GM19238 (cell line): ENCODE results near the gene CUBN.

Source experiments
- DNase-seq: peaks from one replicate; pipeline ENCODE4 v3.0.0; 2011; ENCODE audit warnings: low spot score; ENCODE audit not compliant: insufficient read length

Gene CUBN

DNA sequence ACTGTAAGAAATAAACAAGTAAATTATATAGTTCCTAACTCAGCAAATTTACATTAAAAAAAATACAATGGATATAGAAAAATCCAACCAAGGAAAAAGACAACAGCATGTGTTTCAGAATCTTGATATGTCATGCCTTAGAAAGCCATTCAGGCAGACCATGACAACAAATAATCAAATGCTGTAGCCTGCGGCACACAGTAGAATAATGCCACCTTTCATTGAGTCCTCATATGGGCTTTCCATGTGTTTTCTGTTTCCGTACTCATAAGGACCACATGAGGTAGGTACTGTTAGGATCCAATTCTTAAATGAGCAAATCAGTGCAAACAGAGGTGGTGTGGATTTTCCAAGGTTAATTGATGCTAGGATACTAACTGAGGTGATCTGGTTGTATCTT, 138.6 kb downstream of the CUBN start:
- no peak for DNase-seq

DNA sequence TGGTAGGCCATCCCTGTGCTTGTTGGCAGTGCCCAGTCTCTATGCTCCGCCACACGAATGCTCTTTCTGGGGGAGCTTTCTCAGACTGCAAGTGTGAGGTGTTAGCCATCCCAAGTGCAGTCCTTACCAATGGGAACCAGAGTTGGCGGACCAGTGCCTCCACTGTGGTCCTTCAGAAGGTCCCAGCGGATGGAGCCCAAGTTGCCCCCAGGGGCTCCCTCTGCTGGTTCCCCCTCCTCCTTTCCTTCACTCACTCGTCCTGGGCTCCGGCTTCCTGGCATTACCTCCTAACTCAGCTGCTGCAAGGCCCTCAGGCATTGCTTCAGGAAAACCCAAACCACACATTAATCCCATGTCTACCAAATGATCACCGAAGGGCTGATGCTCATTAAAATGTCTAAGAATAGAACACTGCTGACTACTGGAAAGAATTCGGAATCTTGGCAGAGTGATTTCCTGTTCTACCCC, 139.8 kb downstream of the CUBN start:
- no peak for DNase-seq

DNA sequence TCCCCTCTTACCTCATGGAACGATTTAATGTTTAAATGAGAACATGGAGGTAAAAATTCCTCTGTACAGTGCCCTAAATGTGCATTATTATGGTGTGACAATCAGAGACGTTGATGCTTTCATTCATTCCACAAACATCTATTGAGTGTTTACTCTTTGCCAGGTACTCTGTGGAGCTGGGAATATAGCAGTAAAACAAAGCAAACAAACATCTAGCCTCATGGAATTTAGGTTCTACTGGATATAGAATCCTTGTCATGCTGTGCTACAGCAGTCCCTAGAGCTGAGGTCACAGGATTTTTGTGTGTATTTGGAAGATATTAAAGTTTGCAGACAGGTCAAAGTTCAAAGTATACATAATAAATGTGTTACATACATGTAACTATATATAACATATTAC, 140.7 kb downstream of the CUBN start:
- DNase-seq, result no peak

DNA sequence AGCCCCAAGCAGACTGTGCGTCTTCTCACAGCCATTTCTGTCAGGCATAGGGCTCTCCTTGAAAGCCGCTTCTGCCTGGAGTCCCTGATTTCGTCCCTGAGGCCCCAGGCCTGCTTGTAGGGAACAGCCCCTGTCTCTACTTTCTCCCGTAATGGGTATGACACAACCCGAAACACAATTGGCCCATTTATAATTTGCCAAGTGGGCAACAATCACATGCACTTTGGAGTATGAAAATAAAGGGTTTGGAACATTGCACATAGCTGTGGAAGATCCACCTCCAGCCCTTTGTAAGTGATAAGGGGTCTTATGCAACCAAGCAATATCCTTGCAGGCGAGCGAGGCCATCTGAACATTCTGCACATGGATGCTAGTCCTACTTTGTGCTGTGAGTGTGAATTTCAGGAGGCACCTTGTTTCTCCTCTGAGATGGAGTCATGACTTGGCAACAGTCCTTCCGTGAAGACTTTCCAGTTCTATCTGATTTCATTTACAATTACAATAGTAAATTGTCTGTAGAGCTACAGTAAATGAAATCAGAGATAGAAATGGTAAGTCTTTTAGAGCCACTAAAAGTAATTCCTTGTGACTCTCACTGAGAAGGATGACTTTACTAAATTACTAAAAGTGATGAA, 141.5 kb downstream of the CUBN start:
- DNase-seq, result no peak

DNA sequence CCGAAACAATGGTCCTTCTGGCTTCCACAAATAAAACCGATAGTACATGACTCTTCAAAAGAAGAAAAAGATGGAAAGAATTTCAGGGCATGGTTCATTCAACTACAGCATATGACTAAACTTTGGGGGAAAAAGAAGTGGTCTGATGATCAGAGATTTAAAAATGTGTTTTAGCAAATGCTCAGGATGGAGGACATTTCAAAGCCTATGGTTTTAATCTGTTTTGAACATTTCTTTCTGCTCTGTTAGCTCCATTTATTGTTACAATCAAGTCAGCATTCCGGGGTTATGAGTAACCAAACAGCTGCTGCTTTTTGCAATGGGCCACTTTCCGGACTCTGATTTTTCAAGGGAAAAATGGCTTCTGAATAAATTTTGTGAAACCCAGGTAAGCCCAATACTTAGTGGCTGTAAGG, 142.4 kb downstream of the CUBN start:
- DNase-seq, result no peak

DNA sequence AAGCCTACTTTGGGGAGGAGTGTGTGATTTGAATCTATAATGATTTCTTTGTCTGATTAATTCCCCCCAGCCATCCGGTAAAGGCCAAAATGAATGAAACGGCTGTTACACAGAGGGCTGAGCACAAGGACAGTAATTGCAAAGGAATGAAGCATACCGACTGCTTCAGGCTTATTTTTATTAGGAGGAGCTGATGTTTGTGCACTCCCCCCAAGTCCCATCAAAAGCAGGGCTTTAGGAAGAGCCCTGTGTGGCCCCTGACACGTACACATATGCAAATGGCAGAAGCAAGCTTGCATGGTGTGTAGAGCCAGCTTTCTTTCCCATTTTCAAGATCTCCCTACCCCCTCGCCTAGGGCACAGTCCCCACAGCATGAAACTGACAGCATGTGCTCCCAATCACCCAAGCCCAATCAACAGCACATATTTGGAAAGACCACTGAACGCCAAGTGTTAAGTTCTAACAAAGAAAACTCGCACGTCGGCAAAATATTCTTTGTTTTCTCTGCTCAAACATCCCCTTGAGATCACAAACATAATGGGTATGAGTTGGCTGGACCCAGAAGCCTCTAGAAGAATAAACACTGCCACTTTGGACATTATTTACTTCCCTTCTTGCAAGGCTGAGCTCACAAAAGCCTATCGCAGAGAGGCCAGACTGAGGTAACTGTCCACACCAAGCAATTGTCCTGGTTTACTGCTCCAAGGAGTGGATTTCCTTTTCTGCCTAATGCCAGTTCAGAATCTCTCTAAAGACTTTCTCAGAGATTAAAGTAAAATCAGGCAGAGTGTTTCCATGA, 143.0 kb downstream of the CUBN start:
- no peak for DNase-seq

DNA sequence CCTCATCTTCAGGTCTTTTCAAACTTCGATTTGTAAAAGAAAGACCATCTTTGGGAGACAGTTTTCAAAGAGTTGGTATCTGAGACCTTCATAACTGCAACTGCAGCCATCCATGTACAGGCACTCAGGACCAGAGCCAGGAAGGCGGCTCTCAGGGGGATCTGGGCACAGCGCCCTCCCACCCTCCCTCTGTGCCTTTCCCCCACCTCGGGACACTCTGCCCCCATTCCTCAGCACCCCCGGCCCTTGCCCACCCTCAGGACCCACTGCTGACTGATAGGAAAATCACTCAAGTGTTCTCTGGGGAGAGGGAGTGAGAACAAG, 143.6 kb downstream of the CUBN start:
- DNase-seq, result no peak

DNA sequence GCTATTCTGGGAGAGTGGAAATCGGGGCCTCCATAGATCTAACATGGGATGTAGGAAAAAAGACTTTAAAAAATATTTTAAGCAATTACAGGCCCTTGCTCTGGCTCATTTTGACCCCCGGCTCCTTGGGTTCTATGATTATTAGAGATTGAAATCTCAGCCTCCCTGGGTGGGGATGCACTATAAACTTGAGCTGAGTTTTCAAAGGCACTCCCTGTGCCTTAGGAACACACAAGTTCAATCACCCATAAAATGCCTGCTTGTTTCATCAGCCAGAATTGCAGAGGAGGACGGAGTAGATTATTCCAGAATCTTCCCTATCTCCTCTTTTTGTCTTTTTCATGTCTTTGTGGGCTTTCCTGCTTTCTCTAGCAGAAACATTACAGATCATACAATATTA, 145.4 kb downstream of the CUBN start:
- DNase-seq, result no peak

DNA sequence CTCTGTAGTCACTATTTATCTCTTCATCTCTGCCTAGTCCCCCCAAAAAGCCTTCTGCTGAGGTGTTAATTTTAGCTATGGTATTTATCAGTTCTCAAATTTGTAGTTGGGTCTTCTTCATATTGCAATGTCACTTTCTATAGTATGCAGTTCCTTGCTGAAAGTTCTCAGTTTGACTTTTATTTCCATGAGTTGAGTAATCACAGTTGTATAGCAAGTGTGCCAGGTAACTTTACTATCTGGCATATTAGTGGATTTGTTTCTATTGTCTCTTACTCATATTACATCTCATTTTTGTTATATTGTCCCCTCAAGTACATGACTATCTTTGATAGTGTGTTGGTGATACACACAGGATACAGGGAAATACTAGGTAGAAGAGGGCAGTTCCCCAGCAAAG, 152.8 kb downstream of the CUBN start:
- no peak for DNase-seq

DNA sequence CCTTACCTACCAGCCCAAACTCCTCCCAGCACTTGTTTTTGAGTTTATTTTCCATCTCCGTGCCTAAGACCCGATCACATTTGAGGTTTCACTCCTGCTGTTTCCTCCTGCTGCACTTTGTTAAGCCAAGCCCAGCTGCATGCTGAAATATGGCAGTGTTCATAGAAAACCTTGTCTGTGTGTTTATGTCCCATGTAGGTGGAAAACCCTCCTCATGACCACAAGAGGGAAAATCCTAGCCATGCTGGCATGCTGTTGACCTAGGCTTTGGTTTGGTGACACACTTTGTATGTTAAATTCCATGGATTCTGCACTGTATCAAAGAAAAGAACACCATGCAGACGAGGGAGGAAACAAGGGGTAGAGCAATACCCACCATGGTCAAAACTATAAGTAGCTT, 154.4 kb downstream of the CUBN start:
- DNase-seq, result no peak

DNA sequence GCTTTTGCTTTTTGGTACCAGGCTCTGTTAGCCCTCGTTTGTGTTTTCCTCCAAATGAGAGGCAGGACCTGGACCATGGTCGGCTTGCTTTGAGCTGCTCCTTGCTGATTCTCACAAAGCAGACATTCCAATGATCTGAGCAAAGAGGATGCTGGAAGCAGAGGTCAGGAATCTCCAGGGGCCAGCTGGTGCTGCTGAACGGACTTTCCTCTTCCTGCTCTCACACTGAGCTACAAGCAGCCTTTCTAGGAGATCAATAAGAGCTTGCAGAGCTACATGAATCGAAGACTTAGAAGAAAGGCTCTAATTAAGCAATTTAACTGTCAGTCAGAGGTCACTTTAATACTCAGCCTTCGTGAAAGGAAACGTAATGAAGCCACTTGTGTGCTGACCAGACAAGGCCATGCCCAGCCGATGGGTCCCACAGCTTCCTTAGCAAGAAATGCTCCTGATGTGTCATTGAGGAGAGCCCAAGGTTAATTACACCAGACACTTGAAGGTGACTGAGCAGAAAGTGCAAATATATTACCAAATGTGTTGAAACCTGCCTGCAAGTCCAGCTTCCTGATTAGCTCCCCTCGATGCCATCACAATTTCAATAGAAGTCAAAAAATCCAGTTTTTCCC, 161.1 kb downstream of the CUBN start:
- DNase-seq, result no peak

DNA sequence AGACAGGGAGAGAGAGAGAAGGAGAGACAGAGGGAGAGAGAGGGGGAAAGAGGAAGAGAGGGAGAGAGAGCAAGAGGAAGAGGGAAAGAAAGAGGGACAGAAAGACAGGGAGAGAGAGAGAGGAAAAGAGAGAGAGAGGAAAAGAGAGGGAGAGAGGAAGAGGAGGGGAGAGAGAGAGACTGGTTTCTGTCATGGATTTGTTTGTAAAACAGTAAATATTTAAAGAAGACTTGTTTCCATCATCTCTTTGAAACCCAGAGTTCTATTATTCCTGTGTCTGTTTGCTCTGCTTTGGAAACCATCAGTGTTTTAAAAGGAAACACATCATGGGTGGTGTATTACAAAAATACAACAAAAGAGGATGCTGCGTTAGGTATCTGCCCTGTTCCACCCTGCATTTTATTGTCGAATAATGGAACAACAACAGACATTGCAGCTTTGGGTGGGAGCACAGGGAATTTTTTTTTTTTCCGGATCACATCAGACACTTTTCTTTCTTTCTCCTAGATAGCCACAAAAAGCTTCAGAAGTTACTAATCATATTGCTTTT, 161.7 kb downstream of the CUBN start:
- no peak for DNase-seq

DNA sequence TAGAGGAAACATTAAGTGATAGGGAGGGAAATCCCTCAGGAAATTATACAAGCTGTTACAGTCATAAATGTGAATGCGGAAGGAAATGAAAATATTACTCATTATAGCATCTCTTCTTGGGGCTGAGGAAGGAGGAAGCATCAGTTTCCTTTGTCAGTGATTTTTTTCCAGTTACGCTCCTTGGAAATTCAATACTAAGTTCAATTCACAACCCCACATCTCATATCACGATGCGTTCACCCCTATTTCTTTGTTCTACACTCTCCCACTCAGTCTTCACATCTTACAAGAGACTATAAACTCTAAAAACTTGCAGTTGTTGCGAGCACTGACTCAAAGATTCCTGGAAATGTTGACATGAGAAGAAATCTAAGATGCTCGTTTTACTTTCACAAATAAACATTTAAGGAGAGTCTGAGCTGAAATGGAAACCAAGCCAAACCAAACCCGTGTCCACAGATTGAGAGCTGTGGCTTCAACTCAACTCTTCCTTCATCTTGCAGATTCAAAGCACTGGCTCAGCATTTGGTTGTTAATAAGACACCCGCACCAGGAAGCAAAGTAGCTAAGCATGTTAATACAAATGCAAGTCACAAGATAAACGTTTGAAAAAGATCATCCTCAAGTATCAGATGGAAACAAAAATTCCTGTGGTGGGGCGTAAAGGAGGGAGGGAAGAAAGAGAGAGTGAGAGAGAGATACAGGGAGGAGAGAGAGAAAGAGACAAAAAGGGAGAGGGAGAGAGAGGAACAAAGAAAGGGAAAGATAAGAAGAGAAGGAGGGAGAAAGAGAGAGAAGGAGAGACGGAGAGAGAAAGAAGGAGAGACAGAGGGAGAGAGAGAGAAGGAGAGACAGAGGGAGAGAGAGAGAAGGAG, 162.4 kb downstream of the CUBN start:
- no peak for DNase-seq

DNA sequence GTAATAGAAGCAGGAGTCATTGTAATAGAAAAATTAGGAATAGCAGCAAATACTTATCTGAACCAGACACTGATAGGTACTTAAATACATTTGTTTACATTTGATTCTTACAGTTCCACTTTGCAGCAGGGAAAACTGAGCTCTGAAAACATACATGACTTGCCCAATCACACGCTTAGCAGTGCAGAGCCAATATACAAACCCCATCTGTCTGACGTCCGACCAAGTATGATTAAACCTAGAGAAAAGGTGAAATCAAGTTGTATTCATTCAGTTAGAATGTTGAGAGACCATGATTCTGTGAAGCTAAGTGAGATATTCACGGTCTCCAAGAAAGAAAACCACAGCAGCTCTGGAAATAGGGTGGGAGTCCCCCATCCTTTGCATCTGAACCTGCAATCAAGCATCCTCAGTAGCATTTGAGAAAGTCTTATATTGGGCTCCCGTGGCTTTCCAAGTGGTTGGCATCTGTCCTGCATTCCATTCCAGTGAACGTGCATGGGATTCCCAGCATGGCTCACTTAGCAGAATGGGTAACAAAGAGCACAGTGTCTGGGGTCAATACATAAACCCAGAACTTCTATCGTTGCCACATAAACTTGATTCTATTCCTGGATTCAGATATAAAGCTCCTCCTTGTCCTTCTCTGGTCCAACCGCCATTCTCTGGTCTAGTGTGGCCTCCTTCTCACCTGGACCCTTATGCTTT, 163.7 kb downstream of the CUBN start:
- no peak for DNase-seq

DNA sequence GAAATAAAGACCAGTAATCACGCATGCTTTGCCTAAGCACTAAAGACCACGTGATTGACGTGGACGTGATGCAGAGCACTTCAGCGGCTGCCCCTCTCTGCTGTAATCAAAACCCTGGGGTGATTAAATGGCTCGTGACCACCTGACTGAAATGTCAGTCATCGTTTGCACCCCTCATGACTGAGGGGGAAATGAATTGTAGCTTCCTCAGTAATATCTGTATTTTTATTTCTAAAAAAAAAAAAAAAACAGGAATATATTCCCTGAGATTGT, 164.3 kb downstream of the CUBN start:
- DNase-seq, result no peak

DNA sequence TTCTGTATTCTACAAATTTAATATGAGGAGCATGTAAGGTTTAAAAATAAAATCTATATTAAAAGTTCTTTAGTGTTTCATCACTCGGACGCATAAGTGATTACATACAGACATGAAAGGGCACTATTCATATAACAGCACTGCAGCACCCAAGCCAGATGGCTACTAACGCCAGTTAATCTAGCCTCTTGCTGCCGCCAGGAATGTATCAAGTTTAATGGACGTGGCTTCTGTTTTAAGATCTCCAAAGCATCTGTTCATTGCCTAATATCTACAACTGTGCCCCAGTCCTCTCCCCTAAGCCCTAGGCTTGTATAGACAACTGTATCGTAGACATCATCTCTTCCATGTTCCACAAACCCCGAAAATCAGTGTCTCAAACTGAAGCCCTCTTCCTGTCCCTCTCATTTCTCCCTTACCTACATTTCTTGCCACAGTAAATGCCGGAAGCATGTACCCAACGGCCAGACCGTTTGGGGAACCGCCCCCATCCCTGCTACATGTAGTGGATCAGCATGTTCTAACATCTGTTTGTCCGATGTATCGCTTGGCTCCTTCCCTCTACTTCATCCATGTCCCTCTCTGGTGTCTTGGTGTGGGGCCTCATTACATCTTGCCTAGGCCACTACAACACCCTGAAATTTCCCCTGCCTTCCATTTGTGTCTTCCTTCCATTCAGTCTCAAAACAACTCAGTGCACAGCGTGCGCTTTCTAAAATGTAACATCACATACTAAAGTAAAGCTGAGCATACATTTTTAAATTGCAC, 164.9 kb downstream of the CUBN start:
- no peak for DNase-seq

DNA sequence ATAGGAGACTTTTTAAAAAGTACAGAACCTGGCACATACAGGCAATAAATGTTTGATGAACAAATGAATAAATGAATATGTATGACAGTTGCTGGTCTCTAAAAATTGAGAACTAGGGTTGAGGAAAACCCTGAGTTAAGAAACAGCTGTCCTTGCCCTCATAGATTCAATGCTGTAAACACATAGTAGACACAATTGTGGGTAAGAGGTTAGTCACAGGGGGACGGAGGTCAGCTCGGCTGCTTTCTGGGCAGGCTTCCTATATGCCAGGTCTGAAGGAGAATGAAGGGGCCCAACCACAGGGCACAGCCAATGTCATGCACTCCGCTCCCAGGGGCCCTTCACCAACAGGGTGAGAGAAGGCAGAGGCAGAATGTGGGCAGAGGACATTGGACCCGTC, 169.1 kb downstream of the CUBN start:
- no peak for DNase-seq

DNA sequence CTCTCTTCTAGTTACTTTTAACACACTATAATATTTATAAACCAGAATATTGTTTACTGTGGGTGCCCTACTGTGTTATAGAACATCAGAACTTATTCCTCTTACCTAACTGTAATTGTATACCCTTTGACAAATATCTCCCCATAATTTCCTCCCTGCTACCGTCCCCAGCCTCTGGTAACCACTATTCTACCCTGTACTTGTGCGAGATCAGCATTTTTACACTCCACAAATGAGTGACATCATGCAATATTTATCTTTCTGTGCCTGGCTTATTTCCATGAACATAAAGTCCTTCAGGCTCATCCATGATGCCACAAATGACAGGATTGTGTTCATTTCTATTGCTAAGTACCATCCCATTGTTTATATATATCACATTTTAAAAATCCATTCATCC, 172.6 kb downstream of the CUBN start:
- DNase-seq, result no peak

DNA sequence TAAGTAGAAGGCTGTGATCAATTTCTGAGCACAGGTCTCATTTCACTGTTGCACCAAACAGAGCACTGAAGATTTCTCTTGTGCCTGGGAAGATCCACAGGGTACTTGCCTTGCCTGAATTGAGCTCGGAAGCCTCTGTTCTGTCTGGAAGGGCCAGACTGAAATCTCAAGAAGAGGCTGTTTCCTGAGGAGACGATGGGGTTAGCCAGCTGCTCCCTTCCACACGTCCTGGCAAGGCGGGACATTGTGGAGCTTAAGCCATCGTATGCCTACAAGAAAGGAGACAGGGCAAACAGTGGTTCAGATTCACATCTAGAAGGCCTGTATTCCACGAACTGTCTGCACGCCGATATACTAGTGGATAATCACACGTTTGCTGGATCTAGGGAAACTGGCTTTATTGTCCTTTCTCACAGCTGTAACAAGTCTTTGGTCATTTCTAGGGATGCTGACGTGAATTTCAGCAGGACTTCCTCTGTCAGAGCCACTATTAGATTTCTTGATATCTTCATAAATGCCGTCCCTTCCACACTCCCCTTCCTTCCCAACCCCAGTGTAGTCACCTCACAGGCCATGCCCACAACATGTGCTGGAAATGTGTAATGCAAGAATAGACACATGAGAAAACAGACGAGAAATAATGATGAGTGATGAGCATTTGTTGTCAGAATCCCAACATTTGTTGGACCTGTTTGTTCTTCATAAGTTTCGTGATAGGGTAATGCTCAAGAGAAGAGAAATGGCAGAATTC, 175.2 kb downstream of the CUBN start:
- no peak for DNase-seq

DNA sequence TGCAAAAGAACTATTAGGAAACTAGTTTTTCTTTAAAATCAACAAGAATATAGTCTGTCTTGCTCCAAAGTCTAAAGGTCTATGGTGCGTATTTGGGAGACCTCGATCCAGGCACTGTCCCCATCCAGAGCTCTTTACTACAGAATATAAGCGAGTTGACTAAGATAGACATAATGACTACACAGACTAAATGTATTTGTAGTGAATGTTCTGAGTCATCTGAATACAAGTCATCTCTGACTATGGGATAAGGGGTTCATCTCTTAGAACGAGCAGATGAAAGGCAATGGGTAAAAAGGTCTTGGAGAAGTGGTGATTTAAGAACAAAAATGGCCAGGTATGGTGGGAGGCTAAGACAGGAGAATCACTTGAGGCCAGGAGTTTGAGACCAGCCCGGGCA, 176.3 kb downstream of the CUBN start:
- DNase-seq, result no peak
